Ovary (tissue), 9 donors: ENCODE measurements around the gene GRHPR. TPM values are rescaled to one million over a fixed set of nuclear protein-coding genes. Genes with fewer than 3 reads are reported as not detected.

ENCODE experiments used
- DNase-seq, 5 donors: peaks; one replicate each; pipeline ENCODE4 v3.0.0-alpha.2; 2019 to 2020
- H3K27ac ChIP-seq, 2 donors: fragments of 200-600 bp; one replicate each; pipeline versions ENCODE4 v1.5.1 to v1.8.0; 2019 to 2022
- H3K27me3 ChIP-seq: fragments of 200-600 bp; one replicate; pipeline ENCODE4 v1.8.0; 2022
- H3K36me3 ChIP-seq: fragments of 200-600 bp; sonication (generic); one replicate; pipeline ENCODE4 v1.5.1; 2019
- H3K4me1 ChIP-seq: one replicate; pipeline ENCODE4 v1.8.1; 2013; ENCODE audit warnings: mild to moderate bottlenecking, moderate library complexity; ENCODE audit not compliant: insufficient read depth
- H3K4me3 ChIP-seq: fragments of 200-600 bp; sonication (generic); one replicate; pipeline ENCODE4 v1.5.1; 2017
- H3K9me3 ChIP-seq, 2 donors: fragments of 200-600 bp in 1 of 2; sonication (generic) in 1 of 2; one replicate each; pipeline versions ENCODE4 v1.5.1 to v1.8.1; 2013 to 2019; ENCODE audit warnings: mild to moderate bottlenecking in 1 of 2, moderate library complexity in 1 of 2
- EP300 ChIP-seq: sonication (generic); formaldehyde crosslinking; IDR thresholded peaks from one replicate; pipeline ENCODE4 v1.6.1; 2017; ENCODE audit warnings: antibody characterized with exemption
- POLR2A ChIP-seq: fragments of 450-650 bp; IDR thresholded peaks from one replicate; pipeline ENCODE4 v1.6.1; 2017; ENCODE audit warnings: antibody characterized with exemption, mild to moderate bottlenecking, moderate library complexity
- WGBS, 3 donors: extraction: QIAGEN DNeasy Blood & Tissue Kit in 1 of 3; methylation state at CpG; one replicate each; pipeline versions ENCODE4 v1.1.5 to v1.1.7; 2013 to 2017; 5-methylcytosine and 5-hydroxymethylcytosine counted together
- intact Hi-C, 4 donors: fragments of 100-400 bp; cut with DNase I; formaldehyde crosslinking; loops; one replicate each; pipeline versions ENCODE4 v1.11.0 to v1.15.1; 2022 to 2023
- polyA plus RNA-seq, 2 donors: library from polyadenylated mRNA; stranded (reverse); fragments of 200-250 nt in 1 of 2; fragments of 350-450 nt in 1 of 2; fragmentation: Illumina TruSeq in 1 of 2; extraction: RNeasy Lipid Tissue Mini Kit (QIAGEN cat#74804) in 1 of 2; gene quantifications; one replicate each; pipeline ENCODE4 v1.2.3, GENCODE V29; 2013 to 2014
- total RNA-seq, 7 donors: library from RNA; depleted of rRNA in 2 of 7; stranded (reverse); fragments of >200 nt in 2 of 7; fragmentation: NEBNext Ultra II Directional in 3 of 7; extraction: Animal tissue kit (Norgen Biotek cat#: 25700) in 3 of 7; gene quantifications; one replicate each; pipeline versions ENCODE4 v1.1.0 to v1.2.4, GENCODE V29; 2016 to 2023
- TF ChIP-seq, protein P1 (sequence below), 3 donors: fragments of 450-650 bp in 2 of 3; fragments of 200-600 bp in 1 of 3; IDR thresholded peaks; one replicate each; pipeline versions ENCODE4 v1.5.1 to v1.8.0; 2016 to 2022; ENCODE audit warnings: antibody characterized with exemption in 3 of 3, mild to moderate bottlenecking in 1 of 3
- donor health status: DM: no; HTN: no; CAD: no; lungs with moderate emphysema.
- donor health status: DM: no; HTN: no; CAD: no.
- donor health status: Bipolar disorder and iron deficiency.
- donor health status: DM: yes; HTN: yes; CAD: no.
- donor health status: DM: no; HTN: no; CAD: no.
- donor health status: DM: yes; HTN: yes; CAD: no.

GRHPR gene
- total and polyA plus RNA-seq, 9 donors: 87.5 to 138 (median 93.2) TPM

DNA sequence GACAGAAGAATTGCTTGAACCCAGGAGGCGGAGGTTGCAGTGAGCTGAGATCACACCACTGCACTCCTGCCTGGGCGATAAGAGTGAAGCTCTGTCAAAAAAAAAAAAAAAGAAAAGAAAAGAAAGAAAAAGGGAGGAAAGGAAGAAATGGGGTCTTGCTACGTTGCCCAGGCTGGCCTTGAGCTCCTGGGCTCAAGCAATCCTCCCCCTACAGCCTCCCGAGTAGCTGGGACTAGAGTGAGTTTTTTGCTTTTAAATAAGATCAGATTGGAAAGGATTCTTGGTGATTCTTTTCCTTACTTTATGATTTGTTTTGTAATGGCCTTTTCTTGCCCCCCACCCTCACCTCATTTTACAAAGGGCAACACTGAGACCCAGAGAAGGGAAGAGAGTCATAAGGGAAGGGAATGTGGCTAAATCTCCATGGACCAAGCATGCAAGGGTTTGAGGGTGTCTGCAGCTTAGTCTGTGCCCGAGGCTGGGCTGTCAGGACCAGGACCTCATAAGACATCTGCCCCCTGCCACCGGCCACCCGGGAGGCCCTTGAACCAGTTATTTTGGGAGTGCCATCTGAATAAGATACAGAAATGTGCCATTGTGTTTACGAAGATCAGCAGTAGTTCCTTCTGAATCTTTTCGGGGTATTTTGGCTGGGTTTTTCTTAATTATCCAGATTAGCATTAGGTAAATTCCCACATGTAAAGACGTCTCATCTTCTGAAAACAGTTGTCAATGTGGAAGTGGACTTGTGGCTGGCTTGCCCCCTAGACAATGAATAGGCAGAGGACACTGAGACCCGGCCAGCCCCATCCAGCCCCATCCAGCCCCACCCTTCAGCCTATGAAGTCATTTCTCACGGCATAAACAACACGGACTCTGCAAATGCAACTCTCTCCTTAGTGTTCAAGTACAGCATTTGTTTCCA, 44.5 kb upstream of the GRHPR start:
- no peaks in the 10 kb centered on the region for H3K4me1 ChIP-seq
- DNase-seq: no peak
- H3K9me3 ChIP-seq: no peaks in the 10 kb centered on the region
- H3K4me3 ChIP-seq: no peak overlapping the region
- intact Hi-C loops: no loop called here
- TF ChIP-seq, protein P1, sequence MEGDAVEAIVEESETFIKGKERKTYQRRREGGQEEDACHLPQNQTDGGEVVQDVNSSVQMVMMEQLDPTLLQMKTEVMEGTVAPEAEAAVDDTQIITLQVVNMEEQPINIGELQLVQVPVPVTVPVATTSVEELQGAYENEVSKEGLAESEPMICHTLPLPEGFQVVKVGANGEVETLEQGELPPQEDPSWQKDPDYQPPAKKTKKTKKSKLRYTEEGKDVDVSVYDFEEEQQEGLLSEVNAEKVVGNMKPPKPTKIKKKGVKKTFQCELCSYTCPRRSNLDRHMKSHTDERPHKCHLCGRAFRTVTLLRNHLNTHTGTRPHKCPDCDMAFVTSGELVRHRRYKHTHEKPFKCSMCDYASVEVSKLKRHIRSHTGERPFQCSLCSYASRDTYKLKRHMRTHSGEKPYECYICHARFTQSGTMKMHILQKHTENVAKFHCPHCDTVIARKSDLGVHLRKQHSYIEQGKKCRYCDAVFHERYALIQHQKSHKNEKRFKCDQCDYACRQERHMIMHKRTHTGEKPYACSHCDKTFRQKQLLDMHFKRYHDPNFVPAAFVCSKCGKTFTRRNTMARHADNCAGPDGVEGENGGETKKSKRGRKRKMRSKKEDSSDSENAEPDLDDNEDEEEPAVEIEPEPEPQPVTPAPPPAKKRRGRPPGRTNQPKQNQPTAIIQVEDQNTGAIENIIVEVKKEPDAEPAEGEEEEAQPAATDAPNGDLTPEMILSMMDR (IDR thresholded peaks at IDR 0.05): no peak
- TF ChIP-seq EP300 (no peak), POLR2A (no peak)
- 77 to 82% (median 79%) methylated on average over 13 of the region's 13 CpGs for WGBS, 3 donors
- H3K27me3 ChIP-seq: no peaks in the 10 kb centered on the region
- H3K27ac ChIP-seq: no peak overlapping the region
- H3K36me3 ChIP-seq: no peaks in the 10 kb centered on the region

DNA sequence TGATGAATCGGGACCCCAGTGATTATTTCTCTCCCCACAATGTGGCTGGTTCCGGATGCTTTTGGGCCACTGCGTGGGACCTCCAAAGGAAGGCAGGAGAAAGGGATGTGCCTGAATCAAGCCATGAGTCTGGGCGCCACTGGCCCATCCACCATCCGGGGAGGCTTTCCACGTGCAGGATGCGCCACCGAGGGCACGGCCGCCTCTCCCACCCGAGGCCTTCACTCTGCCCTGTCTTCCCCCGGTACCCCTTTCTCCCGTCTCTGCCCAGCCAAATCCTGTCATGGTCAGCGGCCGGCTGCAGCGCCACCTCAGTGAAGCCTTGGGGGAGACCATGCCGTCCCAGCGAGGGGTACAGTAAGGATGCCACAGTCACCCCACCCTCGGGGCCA, 43.9 kb upstream of the GRHPR start:
- Histone ChIP-seq H3K4me3 (no peak overlapping the region), H3K27ac (no peak overlapping the region), H3K27me3 (no peaks in the 10 kb centered on the region), H3K36me3 (no peaks in the 10 kb centered on the region), H3K9me3 (no peaks in the 10 kb centered on the region), H3K4me1 (no peaks in the 10 kb centered on the region)
- DNase-seq: no peak
- TF ChIP-seq, protein P1 (IDR thresholded peaks at IDR 0.05): no peak
- TF ChIP-seq POLR2A (no peak), EP300 (no peak)
- intact Hi-C loops: no loop called here
- WGBS, 3 donors: 87 to 92% (median 89%) methylated on average over 19 of the region's 19 CpGs

DNA sequence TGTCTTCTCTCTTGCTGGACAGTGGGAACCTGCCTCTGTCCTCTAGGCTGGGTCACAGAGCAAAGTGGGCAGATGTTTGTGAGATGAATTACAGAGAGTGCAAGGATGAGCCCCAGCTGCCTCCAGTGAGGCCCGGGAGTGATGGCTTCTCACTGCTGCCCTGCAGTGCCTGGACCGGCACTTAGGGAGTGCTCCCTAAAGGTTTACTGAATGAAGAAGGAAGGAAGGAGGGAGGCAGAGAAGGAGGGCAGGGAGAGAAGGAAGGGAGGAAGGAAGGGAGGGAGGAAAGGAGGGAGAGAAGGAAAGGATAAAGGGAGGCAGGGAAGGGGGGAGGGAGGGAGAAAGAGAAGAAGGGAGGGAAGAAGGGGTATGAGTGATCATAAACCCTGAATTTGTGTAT, 42.7 kb upstream of the GRHPR start:
- Histone ChIP-seq H3K4me3 (no peak overlapping the region), H3K9me3 (no peaks in the 10 kb centered on the region), H3K27ac (no peak overlapping the region), H3K27me3 (no peaks in the 10 kb centered on the region), H3K4me1 (no peaks in the 10 kb centered on the region), H3K36me3 (no peaks in the 10 kb centered on the region)
- TF ChIP-seq, protein P1 (IDR thresholded peaks at IDR 0.05): no peak
- no peak for TF ChIP-seq EP300
- TF ChIP-seq POLR2A: no peak
- intact Hi-C loops: loop anchor here in 1 of 4 donors (10.0 kb wide), 1 partner anchor 75 kb away; no protein-coding TSS in a partner anchor
- DNase-seq: no peak
- WGBS, 3 donors: 39 to 62% (median 46%) methylated on average over 2 of the region's 2 CpGs

DNA sequence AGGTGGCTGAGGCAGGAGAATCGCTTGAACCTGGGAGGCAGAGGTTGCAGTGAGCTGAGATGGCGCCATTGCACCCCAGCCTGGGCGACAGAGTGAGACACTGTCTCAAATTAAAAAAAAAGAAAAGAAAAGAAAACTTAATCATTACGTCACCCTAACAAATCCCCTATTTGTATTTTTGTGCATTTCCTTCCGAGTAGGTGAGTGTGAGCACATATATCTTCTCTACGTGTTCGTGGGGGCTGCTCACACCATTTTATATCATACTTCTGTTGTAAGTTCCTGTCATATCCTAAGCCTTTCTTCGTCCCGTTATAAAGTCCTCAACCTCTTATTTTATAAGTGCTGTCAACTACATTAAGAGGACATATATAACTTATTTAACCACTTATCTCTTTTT, 41.9 kb upstream of the GRHPR start:
- Histone ChIP-seq H3K27me3 (no peaks in the 10 kb centered on the region), H3K9me3 (no peaks in the 10 kb centered on the region), H3K36me3 (no peaks in the 10 kb centered on the region), H3K27ac (no peak overlapping the region), H3K4me3 (no peak overlapping the region), H3K4me1 (no peaks in the 10 kb centered on the region)
- TF ChIP-seq POLR2A (no peak), EP300 (no peak)
- TF ChIP-seq, protein P1 (IDR thresholded peaks at IDR 0.05): no peak
- WGBS, 3 donors: 85 to 93% (median 88%) methylated on average over 9 of the region's 9 CpGs
- no peak for DNase-seq
- intact Hi-C loops: loop anchor here in 1 of 4 donors (10.0 kb wide), 1 partner anchor 76 kb away; no protein-coding TSS in a partner anchor
